Effector memory CD8-positive, alpha-beta T cell (primary cell): ENCODE data around the gene EXOSC3.
"Not testable (repeated sequence)": the region's sequence is repeated elsewhere in the genome, so short reads cannot be mapped to it uniquely, and the experiment has no call there.

ENCODE experiments used
- ATAC-seq: fragments of 150-1000 bp; cut with Tn5 transposase; replicated peaks from 2 replicates; pipeline ENCODE4 v1.10.0; 2021; ENCODE audit warnings: mild to moderate bottlenecking, moderate library complexity
- DNase-seq, 3 experiments: peaks; one replicate each; pipeline ENCODE4 v3.0.0; 2021
- H3K27ac Mint-ChIP-seq, 2 donors: one replicate each; pipeline ENCODE4 v1.8.0; 2022; ENCODE audit warnings: mild to moderate bottlenecking in 2 of 2, mixed read lengths in 2 of 2, moderate library complexity in 2 of 2
- H3K27me3 Mint-ChIP-seq, 2 donors: one replicate each; pipeline ENCODE4 v1.8.0; 2022; ENCODE audit warnings: mixed read lengths in 2 of 2
- H3K36me3 Mint-ChIP-seq: one replicate; pipeline ENCODE4 v1.8.0; 2022; ENCODE audit warnings: mild to moderate bottlenecking, moderate library complexity, mixed read lengths; ENCODE audit not compliant: insufficient read depth
- H3K4me1 Mint-ChIP-seq, 2 donors: one replicate each; pipeline ENCODE4 v1.8.0; 2022; ENCODE audit warnings: low read depth in 2 of 2, mixed read lengths in 2 of 2
- H3K4me3 Mint-ChIP-seq, 2 donors: one replicate each; pipeline ENCODE4 v1.8.0; 2022; ENCODE audit warnings: mild to moderate bottlenecking in 2 of 2, mixed read lengths in 2 of 2, moderate library complexity in 2 of 2
- H3K9me3 Mint-ChIP-seq, 2 donors: one replicate each; pipeline ENCODE4 v1.8.0; 2022; ENCODE audit warnings: mixed read lengths in 2 of 2

EXOSC3 gene

DNA sequence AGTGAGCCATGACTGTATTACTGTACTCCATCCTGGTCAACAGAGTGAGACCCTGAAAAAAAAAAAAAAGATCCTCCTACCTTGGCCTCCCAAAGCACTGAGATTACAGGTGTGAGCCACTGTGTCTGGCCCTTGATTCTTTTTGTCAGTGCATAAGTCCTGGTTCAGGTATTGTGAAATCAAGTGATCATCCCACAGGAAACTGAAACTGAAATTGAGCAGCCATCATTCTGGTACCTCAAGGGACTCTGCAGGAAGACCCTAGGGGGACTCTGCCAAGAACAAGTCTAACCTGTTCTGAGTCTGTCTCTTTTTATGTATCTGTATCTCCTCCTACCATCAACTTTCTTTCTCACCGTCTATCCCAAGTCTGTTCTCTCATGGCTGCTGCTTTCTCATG is 13.8 kb upstream of the EXOSC3 start:
- Mint-ChIP-seq H3K27me3 (no peaks in the 10 kb centered on the region), H3K9me3 (no peaks in the 10 kb centered on the region), H3K4me1 (peaks cover 9 to 19% of the 10 kb centered on the region in 2 donors), H3K27ac (no peak overlapping the region), H3K36me3 (peaks cover 14% of the 10 kb centered on the region), H3K4me3 (no peak overlapping the region)
- ATAC-seq (no peak), DNase-seq (no peak)

DNA sequence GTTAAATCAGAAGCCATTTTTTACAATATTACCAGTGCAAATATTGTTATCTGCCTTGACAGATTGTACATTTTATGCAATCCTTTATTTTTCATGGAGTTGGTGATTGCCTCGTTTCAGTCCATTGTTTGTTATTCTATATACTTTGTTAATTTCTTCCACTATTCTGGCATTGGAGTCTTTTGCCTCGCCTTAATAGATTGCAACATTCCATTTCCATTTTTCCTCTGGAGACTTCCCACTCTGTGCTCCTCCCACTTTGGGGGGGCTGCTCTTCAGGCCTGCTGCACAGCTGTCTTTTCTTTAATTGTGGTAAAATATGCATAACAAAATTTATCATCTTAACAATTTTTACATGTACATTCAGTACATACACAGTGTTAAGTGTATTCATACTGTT is 11.4 kb upstream of the EXOSC3 start:
- Mint-ChIP-seq H3K27ac (no peak overlapping the region), H3K36me3 (peaks cover 14% of the 10 kb centered on the region), H3K4me3 (no peak overlapping the region), H3K4me1 (peaks cover 2 to 6% of the 10 kb centered on the region in 2 donors), H3K9me3 (no peaks in the 10 kb centered on the region), H3K27me3 (no peaks in the 10 kb centered on the region)
- DNase-seq: no peak
- no peak for ATAC-seq

DNA sequence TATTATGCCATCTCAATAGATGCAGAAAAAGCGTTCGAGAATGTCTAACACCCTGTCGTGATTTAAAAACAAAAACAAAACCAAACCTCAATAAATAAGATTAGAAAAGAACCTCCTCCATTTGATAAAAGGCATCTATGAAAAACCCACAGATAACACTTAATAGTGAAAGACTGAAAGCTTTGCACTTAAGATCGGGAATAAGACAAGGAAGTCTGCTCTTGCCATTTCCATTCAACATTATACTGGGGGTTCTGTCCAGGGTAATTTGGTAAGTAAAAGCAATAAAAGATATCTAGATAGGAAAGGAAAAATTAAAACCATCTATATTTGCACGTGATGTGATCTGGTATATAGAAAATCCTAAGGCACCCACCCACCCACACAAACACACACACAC is 7.3 kb upstream of the EXOSC3 start:
- no peak for ATAC-seq
- Mint-ChIP-seq H3K9me3 (no peaks in the 10 kb centered on the region), H3K27ac (no peak overlapping the region), H3K36me3 (no peaks in the 10 kb centered on the region), H3K27me3 (no peaks in the 10 kb centered on the region), H3K4me1 (no peaks in the 10 kb centered on the region), H3K4me3 (no peak overlapping the region)
- no peak for DNase-seq

DNA sequence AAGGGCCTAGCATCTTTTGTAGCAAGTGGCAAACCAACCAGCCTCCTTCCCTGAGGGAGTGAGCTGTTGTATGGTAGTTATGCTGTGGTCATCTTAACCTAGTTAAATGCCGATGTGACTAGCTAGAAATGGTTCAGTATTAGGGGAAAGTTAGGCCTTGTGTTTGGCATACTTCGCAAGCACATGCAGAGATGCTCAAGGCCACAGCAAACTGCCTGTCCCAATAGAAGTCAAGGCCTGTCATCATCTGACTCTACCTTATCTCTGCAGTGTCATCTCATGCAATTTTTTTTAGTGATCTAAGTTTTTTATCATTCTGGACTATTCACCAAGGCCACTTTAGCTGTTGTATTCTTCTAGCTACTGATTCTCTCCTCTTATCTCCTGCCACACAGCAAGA is 5.2 kb upstream of the EXOSC3 start:
- H3K4me1 Mint-ChIP-seq: peaks cover 8 to 10% of the 10 kb centered on the region in 2 donors
- no peaks in the 10 kb centered on the region for H3K9me3 Mint-ChIP-seq
- no peaks in the 10 kb centered on the region for H3K27me3 Mint-ChIP-seq
- ATAC-seq (no peak), DNase-seq (no peak)
- H3K27ac Mint-ChIP-seq: no peak overlapping the region
- H3K36me3 Mint-ChIP-seq: peaks cover 4% of the 10 kb centered on the region
- no peak overlapping the region for H3K4me3 Mint-ChIP-seq

DNA sequence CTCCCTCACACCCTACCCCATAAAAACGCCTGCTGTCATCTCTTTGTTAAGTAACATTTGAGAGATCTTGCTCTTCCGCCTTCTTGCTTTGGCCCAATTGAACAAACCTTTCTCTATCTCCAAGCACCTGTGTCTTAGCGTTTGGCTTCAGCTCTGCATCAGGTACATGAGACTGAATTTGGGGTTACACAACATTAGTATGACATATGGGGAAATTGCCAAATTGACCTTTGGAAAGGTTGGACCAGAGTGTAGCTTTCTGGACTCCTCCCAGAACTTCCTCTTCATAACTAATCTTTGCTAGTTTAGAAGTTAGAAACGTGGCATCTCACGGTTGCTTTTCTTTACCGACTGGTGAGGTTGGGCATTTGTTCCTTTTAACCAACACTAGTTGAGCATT is 3.5 kb upstream of the EXOSC3 start:
- Mint-ChIP-seq H3K27me3 (no peaks in the 10 kb centered on the region), H3K4me1 (peaks cover 17 to 23% of the 10 kb centered on the region in 2 donors), H3K9me3 (no peaks in the 10 kb centered on the region), H3K27ac (no peak overlapping the region), H3K4me3 (no peak overlapping the region), H3K36me3 (peaks cover 13% of the 10 kb centered on the region)
- ATAC-seq: no peak
- no peak for DNase-seq

DNA sequence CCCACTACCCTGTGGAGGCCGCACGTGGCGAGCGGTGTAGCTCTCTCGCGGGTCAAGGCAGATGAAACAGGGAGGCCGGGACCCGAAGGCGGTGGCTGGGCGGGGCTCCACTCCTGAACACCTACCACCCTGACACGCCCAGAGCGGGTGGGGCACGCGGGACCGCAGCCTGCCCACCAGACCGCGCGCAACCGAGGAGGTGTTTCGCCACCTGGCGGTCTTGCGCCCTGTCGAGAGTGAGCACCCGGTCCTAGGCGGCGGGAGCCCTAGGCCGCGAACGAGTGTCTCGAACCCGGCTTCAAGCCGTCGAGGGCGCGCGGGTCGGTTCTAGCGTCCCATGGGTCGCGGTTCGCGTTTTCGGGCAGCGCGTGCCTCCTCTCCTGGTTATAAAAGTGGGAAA is 2.2 kb upstream of the EXOSC3 start:
- no peaks in the 10 kb centered on the region for H3K9me3 Mint-ChIP-seq
- no peak overlapping the region for H3K4me3 Mint-ChIP-seq
- H3K36me3 Mint-ChIP-seq: peaks cover 18% of the 10 kb centered on the region
- no peak overlapping the region for H3K27ac Mint-ChIP-seq
- peaks cover 24 to 32% of the 10 kb centered on the region in 2 donors for H3K4me1 Mint-ChIP-seq
- ATAC-seq (no peak), DNase-seq (no peak)
- H3K27me3 Mint-ChIP-seq: no peaks in the 10 kb centered on the region

DNA sequence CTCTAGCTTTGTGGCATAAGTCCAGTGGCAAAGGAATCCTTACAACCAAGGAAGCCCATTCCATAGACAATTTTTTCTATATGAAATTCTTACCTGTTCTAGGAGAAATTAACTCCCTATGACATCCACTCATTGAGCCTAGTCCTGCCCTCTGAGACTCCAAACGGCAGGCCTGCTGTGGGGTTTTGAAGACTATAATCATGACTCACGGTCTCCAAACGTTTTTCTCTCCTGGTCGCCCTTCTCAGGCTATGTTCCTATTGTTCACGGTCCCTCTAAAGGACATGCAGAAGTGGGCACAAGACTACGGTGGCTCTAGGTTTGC is 611 bp downstream of the EXOSC3 start:
- H3K4me1 Mint-ChIP-seq: peaks cover 26 to 39% of the 10 kb centered on the region in 2 donors
- no peak for DNase-seq
- peak overlapping the region; percentile 99 for H3K27ac Mint-ChIP-seq
- no peak for ATAC-seq
- H3K36me3 Mint-ChIP-seq: peaks cover 40% of the 10 kb centered on the region
- H3K4me3 Mint-ChIP-seq: peak overlapping the region; percentile 99
- no peaks in the 10 kb centered on the region for H3K9me3 Mint-ChIP-seq
- H3K27me3 Mint-ChIP-seq: no peaks in the 10 kb centered on the region

DNA sequence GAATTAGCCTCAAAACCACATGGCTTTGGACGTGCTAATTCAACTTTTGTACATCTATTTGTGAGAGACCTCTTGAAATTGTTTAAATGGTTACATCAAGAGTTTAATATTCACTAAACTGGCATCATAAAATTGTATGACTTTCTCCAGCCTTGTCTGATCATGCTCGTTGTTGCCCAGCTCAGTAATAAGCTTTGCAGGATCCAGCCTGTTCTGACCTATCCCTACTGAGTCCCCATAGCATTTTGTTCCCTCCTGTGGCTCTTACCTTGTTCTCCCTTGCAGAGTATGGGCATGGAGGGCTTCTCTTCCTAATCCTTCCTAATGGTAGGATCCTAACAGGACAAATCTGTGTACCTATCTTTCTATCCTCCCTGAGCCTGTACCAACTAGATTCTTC is 6.3 kb downstream of the EXOSC3 start:
- no peak overlapping the region for H3K4me3 Mint-ChIP-seq
- no peaks in the 10 kb centered on the region for H3K27me3 Mint-ChIP-seq
- no peak for DNase-seq
- H3K4me1 Mint-ChIP-seq: peaks cover 11 to 21% of the 10 kb centered on the region in 2 donors
- no peaks in the 10 kb centered on the region for H3K9me3 Mint-ChIP-seq
- H3K36me3 Mint-ChIP-seq: peaks cover 61% of the 10 kb centered on the region
- no peak for ATAC-seq
- no peak overlapping the region for H3K27ac Mint-ChIP-seq

DNA sequence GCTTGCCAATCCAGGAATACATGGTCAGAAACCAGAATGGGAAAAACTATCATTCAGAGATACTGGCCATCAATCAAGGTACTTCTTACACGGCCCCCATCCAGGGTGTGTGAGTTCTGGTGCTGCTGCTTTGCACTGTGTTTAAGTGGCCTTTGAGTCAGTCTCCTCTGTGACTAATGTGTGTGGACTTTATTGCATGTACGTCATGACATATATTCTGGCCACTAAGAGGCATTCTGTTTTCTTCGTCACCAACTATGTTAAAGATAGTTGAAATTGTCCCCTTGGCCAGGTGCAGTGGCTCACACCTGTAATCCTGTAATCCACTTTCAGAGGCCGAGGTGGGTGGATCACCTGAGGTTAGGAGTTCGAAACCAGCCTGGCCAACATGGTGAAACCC is 8.5 kb downstream of the EXOSC3 start:
- Mint-ChIP-seq H3K9me3 (no peaks in the 10 kb centered on the region), H3K4me3 (no peak overlapping the region), H3K4me1 (peaks cover 3 to 9% of the 10 kb centered on the region in 2 donors), H3K27ac (no peak overlapping the region), H3K36me3 (peaks cover 62% of the 10 kb centered on the region), H3K27me3 (no peaks in the 10 kb centered on the region)
- no peak for DNase-seq
- no peak for ATAC-seq

DNA sequence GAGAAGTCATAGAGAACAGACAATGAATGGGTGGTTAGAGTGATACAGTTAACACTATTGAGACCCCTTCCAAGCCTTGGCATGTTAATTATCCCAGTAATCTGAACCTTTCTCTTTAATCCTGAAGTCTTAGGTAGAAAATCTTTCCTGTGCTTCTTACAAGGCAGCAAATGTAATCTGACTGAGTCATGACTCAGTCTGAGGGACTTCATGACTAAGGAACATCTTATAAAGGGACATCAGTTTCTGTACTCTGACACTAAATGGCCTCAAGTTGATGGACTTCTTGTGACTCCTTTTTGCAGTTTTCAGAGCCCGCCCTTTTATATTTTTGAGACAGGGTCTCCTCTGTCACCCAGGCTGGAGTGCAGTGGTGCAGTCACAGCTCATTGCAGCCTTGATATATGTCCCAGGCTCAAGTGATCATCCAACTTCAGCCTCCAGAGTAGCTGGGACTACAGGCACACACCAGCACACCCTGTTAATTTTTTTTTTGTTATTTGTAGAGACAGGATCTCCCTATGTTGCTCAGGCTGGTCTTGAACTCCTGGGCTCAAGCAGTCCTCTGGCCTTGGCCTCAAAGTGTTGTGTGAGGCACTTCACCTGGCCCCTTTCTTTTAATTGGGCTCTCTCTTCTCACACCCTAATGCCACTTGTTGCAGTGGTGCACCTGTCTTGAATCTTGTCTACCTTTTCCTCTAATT is 9.5 kb downstream of the EXOSC3 start:
- Mint-ChIP-seq H3K4me3 (no peak overlapping the region), H3K36me3 (peaks cover 58% of the 10 kb centered on the region), H3K27ac (peak overlapping the region in 1 of 2 donors; percentile 25), H3K27me3 (no peaks in the 10 kb centered on the region), H3K4me1 (peaks cover 3 to 4% of the 10 kb centered on the region in 2 donors), H3K9me3 (no peaks in the 10 kb centered on the region)
- ATAC-seq: no peak
- DNase-seq: no peak

DNA sequence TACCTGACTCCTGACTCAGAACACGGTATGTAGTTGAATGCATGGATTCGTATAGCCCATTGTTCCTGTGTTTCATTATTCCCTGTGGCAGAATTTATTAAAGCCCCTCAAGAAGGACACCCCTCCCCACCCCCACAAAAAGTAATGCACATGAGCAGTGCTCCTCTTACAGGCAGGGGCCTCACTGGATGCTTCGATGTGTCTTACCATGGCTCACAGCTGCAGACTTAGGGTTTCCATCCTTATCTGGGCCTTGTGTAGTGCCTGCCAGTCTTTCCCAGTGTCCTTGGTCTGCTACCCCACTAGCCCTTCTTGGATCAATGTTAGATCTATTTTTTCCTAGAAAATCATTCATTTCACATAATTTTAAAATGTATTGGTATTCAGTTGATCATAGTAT is 14.9 kb downstream of the EXOSC3 start:
- Mint-ChIP-seq H3K36me3 (peaks cover 23% of the 10 kb centered on the region), H3K27ac (peak overlapping the region in 1 of 2 donors; percentile 29), H3K4me3 (no peak overlapping the region), H3K27me3 (no peaks in the 10 kb centered on the region), H3K9me3 (no peaks in the 10 kb centered on the region), H3K4me1 (peaks cover 4 to 10% of the 10 kb centered on the region in 2 donors)
- DNase-seq (no peak), ATAC-seq (no peak)

DNA sequence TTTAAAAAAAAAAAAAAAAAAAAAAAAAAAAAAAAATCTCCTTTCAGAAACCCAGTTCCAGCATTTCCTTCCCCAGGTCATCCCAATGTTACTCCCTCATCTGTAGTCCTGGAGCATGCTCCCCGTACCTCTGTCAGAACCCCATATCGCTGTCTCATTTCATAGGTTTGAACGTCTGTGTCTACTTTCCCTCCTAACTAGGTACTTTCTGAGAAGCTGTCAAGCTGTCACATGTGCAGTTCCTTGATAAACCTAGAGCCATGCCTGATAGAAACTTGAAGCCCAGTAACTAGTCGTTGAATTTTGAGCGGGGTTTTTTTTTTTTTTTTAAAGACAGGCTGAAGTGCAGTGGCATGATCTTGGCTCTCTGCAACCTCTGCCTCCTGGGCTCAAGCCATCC is 15.6 kb downstream of the EXOSC3 start:
- H3K27ac Mint-ChIP-seq: peak overlapping the region; percentile 29 to 49
- DNase-seq: no peak
- H3K4me1 Mint-ChIP-seq: peaks cover 4 to 10% of the 10 kb centered on the region in 2 donors
- peaks cover 25% of the 10 kb centered on the region for H3K36me3 Mint-ChIP-seq
- H3K9me3 Mint-ChIP-seq: no peaks in the 10 kb centered on the region
- no peak for ATAC-seq
- no peaks in the 10 kb centered on the region for H3K27me3 Mint-ChIP-seq
- no peak overlapping the region for H3K4me3 Mint-ChIP-seq

DNA sequence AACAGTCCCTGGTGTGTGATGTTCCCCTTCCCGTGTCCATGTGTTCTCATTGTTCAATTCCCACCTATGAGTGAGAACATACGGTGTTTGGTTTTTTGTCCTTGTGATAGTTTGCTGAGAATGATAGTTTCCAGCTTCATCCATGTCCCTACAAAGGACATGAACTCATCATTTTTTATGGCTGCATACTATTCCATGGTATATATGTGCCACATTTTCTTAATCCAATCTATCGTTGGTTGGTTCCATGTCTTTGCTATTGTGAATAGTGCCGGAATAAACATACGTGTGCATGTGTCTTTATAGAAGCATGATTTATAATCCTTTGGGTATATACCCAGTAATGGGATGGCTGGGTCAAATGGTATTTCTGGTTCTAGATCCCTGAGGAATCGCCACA is 19.6 kb downstream of the EXOSC3 start:
- peaks cover 6 to 10% of the 10 kb centered on the region in 2 donors for H3K4me1 Mint-ChIP-seq
- H3K27me3 Mint-ChIP-seq, ATAC-seq, DNase-seq, H3K9me3 Mint-ChIP-seq, H3K27ac Mint-ChIP-seq, H3K4me3 Mint-ChIP-seq: not testable (repeated sequence)
- peaks cover 19% of the 10 kb centered on the region for H3K36me3 Mint-ChIP-seq

DNA sequence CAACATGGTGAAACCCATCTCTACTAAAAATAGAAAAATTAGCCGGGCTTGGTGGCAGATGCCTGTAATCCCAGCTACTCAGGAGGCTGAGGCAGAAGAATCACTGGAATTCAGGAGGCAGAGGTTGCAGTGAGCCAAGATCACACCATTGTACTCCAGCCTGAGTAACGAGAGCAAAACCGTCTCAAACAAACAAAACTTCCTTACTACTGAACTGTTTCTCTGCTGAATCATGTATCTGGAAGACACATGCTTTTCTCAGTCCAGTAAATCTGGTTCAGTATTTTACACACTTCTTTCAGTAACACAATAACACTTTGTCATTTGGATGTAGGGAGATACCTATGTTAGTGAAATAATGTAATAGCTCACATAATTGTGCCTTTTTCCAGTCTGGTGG is 23.4 kb downstream of the EXOSC3 start:
- Mint-ChIP-seq H3K27me3 (no peaks in the 10 kb centered on the region), H3K9me3 (no peaks in the 10 kb centered on the region), H3K4me3 (no peak overlapping the region), H3K4me1 (peaks cover 9 to 11% of the 10 kb centered on the region in 2 donors), H3K27ac (peak overlapping the region; percentile 16 to 53), H3K36me3 (peaks cover 18% of the 10 kb centered on the region)
- no peak for ATAC-seq
- no peak for DNase-seq
